NCI-H1694 (cell line): Measurements from ENCODE around the gene GALNTL6.

Source experiments
- DNase-seq: peaks from one replicate; lab custom pipeline; 2025; lab: John Stamatoyannopoulos, UW

GALNTL6 gene

DNA sequence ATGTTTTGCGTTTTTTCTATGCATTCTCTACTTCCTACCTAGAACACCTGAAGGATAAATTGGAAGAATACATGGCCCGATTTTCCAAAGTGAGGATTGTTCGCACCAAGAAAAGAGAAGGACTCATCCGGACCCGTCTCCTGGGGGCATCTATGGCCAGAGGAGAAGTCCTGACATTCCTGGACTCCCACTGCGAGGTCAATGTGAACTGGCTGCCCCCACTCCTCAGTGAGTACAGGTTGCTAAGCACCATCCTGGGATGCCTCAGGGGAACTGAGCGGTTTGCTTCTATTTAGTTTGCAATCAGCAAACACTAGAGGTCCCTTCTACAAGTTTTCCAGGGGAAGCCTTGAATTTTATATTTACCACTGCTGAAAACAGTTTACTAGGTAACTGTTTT lies 996.1 kb downstream of the GALNTL6 start:
- no peak for DNase-seq

DNA sequence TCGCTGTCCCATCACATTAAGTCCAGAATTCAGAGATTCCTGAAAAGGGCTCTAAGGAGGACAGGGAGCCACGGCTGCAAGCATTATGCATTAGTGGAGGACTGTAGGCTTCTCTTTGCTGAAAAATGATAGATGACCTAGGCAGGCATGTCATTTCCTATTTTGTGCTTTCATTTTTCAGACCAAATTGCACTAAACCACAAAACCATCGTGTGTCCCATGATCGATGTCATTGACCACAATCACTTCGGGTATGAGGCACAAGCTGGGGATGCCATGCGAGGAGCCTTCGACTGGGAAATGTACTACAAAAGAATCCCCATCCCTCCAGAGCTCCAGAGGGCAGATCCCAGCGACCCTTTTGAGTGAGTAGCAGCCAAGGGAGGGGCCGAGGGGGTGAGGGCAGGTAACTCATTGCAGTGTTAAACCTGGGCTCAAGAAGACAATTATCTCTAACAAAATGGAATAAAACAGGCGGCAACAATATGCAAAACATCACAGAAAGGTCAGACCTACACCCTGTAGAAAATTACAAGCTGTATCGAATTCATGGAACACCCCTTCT lies 1000.2 kb downstream of the GALNTL6 start:
- DNase-seq, result no peak

DNA sequence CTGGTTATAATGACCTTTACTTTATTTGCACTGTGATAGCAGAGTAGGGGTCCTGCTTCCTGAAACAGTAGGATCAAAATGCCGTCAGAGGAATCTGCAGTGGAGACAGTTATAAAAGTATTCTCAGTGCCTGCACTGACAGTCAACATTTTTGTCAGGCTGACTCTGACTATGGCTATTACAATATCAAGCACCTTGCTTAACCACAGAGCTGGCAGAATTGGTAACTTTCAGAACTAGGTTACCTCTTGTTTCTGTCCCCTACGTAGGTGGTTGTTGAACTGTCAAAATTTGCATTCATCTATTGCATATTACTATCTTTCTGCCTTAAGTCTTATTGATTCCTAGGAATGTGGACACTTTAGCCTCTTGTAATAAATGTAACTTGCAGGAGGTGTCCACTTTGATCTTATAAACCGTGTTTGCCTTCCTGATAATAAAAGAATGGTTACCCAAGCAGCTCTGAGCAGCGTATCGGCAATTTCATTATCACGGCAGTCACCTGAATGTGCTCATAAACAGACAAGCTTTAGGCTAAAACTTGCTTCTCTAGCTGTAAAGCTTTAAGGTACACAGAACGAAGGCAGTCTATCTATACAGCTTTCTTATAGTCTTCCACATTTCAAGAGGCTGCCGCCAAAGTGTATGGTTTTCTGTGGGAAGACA lies 1002.4 kb downstream of the GALNTL6 start:
- no peak for DNase-seq

DNA sequence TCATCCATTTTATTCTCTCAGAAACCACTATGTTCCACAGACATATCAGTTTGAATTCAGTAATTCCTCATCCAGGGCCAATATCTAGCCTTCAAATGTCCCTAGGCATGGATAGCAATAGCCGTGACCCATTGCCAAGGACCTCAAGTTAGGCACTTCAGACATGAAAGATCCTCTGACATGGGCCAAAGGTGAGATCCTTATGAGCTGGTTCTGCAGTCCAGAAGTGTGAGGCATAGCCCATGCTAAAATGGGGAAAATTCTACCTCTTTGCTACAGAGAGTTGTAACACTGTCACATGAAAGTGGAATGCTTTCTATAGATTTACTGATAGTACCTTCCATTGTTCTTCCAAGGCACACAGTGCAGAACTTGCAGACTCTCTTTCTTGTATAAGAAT lies 1005.7 kb downstream of the GALNTL6 start:
- no peak for DNase-seq

DNA sequence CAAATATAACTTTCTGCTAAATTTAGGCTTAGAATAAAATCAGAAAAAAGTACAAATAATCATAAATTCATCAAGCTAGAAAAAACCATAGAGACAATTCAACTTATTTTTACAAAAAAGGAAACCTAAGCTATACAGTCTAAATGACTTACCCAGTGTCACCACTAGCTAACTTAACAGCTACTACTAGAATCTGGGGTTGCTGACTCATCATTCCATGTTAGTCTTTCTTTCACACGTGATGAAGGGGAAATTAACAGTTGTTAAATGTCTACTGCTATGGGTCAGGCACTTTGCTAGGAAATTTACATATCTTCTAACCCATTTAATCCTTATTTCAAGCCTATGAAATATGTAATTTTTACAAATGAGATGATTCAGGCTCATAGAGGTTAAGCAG lies 1006.1 kb downstream of the GALNTL6 start:
- DNase-seq, result no peak

DNA sequence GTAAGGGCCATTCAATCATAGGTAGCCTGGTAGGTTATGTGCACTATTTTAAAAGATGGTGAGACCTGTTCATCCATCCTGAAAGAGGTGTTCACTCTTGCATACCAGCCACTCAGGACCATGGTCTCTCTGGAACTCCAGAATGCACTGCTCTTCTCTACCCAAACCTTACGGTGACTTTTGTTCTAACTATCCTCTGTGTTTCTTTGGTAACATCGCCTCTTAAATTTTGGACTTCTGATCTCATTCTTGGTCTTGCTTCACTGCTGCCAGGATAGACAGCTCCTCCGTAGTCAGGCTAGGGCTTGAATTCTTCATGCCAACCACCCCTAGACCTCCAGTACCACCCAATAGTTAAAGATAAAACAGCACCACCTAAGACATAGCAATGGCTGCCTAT lies 1009.1 kb downstream of the GALNTL6 start:
- no peak for DNase-seq

DNA sequence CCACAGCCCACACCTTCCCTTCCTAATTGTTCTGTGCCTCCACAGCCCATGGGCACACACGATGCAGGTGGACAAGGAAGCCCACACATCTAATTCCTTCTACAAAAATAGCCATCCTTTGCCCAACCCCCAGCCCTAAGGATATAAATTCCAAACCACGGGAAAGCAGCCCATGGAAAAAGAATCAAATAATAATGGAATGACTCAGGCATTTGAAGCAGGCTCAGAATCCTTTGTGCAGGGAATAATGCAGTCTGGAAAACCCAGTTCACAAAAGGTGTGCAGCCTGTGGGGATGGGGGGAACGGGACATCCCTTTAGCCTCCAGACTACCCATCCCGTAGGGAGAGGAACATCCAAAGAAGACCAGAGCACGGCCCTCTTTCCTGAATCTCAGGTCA lies 1013.1 kb downstream of the GALNTL6 start:
- DNase-seq, result no peak

DNA sequence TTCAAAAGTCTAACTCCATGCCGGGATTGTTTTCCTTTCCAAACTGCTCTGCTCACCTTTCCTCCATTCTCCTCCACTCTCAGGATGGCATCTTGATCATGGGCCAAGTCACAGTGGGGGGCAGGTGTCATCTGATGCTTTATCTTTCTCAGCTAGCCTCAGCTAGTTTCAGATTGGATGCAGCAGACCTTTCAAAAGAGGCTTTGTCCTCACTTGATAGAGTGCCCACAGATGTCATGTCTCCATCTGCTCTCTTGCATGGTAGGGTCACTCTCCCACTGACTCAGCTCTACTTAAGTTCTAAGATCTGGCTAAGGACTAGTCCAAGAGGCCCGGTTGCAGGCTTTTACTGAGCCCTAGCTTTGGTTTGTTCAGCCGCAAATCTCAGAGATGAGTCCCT lies 1013.7 kb downstream of the GALNTL6 start:
- no peak for DNase-seq

DNA sequence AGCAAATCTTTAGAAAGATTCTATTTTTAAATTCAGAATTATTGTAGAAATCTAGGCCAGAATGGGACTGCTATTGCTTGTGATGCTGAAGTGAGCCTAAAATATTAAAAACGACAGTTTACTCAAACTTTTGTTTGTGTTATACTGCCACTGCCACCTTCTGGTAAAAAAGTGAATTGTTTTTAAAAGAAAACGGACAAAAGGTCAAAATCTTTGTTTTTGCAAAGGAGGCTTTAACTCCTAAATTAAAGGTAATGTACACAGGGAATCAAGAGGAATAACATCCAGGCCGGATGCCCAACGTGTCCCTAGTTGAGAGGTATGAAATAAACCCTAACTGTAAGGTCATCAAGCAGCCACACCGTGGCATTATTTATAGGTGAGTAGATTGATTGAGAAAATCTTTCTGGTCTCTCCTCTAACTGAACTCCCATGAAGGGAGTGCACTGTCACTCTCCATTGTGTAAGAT lies 1017.1 kb downstream of the GALNTL6 start:
- peak; percentile 8 for DNase-seq

DNA sequence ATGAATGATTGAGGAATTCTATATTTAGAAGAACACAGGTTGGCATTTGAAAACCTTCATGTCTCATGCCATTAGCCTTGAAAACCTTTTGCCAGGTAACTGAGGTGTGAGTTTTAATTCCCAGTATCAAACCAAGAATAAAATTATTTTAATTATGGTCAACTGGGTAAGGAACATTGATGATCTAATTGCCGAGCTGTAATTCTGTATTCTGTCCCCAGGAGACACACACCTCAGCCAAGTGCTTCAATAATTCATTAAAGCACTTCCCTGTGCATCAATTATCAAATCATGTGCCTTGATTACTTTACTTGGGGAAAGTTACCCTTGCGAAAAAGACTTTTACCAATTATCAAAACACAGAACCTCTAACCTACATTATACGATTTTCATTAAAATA lies 1023.5 kb downstream of the GALNTL6 start:
- no peak for DNase-seq

DNA sequence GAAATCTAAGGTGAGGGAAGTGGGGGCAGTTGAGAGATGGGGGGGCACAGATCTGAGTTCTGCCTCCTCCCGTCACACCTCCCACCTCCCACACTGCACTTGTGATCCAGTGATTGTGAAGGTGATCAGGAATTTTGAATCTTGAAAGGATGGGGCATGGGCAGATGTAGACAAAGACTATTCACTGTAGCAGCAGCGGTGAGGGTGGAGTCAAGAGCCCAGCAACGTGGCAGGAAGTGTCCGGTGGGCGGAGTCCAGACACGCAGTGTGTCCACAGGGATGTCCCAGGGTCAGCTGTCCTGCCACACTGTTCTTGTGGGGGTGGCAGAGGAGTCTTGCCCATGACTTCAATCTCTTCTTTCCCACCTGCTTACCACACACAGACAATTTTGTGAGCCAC lies 1024.9 kb downstream of the GALNTL6 start:
- DNase-seq, result no peak

DNA sequence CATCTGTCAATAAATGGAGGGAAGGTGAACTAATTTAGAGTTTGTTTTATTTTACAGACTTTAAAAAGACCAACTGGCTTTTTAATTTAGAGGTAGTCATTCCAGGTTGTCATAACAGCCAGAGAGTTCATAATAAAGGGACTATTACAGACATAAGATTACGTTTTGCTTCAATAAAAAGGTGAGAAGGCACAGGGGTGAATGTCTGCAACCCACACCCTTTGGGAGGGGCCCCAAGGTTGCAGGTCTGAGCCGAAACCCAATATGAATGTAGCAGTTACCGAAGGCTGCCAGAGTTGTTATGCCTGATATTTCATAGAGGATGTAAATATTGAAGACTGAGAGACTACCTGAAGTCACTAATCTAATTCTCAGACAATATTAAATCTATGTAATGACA lies 1025.7 kb downstream of the GALNTL6 start:
- DNase-seq, result no peak

DNA sequence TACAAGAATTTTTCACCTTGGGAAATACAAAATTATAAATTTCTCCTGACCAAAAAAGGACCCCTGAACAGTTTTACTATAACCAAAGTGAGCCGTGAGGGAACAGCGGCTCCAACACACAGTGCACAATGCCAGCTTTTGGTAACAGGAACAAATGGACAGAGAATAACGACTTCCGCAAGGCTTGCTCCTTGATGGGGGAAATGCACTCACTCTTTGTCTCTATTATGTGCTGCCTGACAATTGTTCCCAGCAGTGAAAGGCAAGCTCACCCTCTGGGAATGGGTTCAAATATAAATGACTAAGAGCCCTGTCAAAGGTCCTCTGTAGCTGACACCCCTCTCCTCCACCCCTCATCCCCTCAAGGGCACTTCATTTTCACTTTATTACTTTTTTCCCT lies 1029.6 kb downstream of the GALNTL6 start:
- no peak for DNase-seq

DNA sequence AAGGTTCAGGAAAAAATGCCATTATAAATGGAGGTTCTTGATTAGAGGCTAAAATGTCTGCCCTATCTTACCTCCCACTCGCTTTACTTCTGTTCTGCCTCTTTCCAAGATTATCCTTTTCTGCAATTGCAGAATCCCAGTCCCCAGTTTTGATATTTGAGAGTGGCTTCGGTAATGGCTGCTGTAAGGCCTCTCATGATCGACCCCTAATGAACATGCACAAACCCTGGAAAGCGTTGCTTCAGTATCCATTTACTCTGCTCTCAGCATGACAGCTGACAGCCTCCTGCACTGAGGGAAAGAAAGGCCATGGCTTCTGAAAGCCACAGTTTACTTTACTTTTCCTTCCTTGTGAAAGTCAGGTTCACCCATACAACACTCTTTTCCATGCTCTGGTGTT lies 1030.0 kb downstream of the GALNTL6 start:
- no peak for DNase-seq

DNA sequence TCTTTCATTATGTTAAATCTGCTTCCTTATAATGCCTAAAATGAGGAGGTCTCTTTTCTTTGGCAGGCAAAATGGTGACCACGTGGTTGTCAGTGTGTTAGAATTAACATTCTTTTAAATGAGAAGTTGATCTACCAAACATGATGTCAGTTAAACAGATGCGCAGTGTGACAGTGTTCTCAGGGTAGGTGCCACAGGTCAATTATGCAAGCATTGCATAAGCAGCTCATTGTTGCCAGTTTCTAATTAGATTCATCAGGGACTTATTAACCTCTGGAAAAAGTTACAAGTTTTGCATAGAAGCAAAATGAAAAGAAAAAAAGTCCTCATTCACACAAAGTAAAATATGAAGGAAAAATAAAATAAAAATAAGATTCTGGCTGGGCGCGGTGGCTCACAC lies 1031.4 kb downstream of the GALNTL6 start:
- DNase-seq, result no peak

DNA sequence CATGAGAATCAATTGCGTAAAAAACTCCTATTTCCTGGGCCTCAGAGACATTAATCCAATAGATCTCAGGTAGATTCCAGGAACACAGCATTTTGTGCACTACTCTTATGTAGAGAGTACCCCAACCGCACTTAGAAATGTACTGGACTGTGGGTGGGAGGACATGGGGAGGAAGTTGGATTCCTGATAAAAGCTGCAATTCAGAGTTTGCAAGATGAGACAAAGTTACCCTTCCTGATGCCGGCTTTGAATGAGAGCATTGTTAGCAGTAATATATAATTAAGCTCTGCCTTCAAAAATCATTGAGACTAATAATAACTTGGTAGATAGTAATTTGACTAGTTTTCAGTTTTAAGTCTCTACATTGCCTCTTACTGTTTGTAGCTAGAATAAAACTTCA lies 1032.1 kb downstream of the GALNTL6 start:
- no peak for DNase-seq

DNA sequence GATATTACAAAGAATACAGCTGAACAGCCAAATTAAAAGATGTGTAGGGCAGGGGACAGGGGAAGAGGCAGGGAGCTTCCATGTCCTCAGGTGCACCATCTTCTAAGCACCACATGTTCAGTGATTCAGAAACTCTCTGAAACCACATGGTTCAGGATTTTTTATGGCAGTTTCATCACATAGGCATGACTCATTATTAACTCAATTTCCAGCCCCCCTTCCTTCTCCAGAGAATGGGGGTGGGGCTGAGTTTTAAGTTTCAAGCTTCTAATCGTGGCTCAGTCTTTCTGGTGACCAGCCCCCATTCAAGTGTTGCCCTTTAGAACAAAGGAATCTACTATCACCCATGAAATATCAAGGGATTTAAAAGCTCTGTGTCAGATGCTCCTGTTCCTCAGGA lies 1037.6 kb downstream of the GALNTL6 start:
- DNase-seq, result no peak

DNA sequence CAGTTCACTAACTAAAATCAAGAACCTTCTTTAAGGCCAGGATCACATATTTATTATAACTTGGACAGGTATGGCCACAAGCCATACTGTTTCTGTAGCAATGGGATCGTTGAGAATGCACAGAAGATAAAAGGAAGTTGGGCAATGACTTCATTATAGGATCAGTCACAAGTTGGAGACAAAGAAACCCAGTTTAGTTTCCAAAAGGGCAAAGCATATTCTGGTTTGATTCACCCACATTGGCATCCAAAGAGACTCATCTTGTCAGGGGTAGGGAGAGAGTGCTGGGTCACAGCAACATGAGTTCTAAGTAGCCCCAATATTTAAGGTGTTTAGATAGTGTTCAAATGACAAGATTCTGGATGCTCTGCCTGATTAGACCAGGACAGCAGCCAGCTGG lies 1038.3 kb downstream of the GALNTL6 start:
- no peak for DNase-seq

DNA sequence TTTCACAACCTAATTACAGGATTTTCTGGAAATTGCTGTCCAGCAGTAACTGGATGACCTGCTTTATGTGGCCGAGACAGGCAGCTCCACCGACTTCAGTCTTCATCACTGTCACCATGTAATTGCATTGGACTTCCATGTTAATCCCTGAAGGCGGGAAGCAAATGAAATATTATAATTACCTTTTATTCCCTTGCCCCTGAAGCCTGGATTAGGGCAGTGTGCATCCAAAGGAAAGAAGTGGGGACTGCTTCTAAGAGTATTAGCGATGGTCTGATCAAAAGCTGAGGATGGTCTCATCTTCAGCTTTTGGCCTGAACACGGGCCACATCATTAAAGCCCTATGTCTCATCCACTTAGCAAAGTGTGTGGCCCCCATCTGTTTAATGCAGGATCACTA lies 1043.8 kb downstream of the GALNTL6 start:
- DNase-seq, result no peak

DNA sequence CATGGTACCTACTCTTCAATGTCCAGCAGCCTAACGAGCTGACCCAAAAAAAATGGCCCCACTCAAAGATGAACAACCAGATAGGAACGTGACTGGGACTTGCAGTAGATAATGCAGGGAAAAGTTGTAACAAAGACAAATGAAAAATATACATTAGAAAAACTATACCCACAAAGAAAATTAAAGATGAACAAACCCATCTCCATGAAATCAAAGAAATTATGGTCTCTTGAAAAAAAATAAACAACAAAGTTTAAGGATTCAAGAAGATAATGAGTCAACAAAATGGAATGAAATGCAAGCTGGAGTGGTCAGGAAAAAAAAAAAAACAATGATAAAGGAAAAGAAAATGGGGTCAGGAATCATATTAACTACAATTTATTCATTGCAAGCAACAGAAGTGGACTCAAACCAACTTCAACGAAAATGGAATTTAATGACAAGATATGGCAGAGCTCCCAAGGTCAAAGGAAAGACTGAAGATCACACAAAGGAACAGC lies 1045.6 kb downstream of the GALNTL6 start:
- DNase-seq, result no peak

DNA sequence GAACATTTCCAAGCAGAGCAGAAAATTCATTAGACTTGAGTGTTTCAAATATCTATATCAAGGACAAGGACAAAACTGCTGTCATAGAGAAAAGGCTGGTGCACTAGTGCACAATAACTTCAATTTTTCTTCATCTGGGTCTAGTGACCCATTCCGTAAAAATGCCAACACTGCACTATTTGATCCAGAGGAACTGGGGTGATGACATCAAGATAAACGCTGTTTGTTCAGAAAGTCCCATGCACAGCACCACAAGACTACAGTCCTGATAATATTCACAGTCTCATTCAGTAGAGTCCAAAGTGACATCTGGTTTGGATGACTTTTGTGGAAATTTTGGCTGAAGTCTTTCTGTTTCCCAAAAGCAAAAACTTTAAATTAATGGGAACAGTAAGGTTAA lies 1051.9 kb downstream of the GALNTL6 start:
- no peak for DNase-seq

DNA sequence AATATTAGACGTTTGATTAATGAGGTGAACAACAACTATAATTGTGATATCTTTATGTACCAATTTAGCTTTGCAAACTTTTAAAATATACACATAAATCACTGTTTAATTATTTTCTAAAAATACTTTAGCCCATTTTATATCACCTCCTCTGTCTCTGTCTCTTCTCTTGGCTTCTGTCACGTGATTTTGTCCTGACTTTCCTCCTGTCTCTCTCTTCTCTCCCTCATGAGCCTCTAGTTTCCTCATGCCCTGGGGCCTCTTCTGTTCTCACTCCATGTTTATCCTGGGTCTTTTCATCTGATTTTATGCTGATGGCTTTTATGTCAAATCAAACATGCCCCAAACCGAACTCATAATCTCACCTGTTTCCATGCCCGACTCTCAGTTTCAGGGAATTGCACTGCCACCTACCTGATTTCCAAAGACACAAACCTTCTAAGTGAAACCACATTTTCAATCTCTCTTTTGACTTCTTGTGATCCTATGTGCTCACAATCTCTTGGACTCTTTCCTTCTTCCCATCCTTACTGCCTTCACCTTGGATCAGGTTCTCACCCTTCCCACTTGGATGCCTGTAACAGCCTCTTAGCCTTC lies 1052.4 kb downstream of the GALNTL6 start:
- DNase-seq, result no peak

DNA sequence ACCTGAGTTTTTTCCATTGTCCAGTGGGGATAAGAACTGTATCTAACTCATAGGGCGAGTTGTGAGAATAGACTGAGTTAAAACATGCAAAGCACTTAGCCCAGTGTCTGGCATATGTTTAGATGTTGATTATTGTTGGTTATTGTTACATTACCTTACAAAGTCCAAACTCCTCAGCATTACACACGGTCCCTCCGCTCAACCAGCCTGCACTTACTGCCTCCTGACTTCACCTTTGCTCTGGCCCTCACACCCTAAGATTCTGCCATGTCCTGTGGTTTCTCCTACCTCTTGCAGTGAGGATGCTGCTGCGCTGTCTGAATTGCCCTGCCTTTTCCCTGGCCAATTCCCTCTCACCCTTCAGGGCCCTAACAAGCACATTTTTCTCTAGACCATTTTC lies 1053.2 kb downstream of the GALNTL6 start:
- no peak for DNase-seq

DNA sequence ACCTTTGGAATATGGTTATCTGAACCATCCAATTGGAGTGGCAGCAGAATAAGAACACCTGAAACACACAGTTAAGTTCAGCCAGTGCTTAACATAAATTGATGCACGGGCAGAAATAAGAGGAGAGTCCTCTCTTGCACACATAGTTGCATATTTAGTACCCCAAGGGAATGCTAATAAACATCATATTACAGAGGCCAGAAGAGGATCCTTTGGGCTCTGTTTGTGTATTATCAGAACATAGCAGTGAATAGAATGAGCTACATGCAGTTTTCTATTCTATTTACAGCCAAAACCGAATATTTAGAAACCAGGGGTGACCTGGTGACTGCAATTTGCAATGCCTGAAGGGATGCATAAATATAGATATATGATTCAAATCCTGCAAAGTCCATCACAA lies 1054.6 kb downstream of the GALNTL6 start:
- no peak for DNase-seq
